Metanephros (tissue), 2 donors: Measurements from ENCODE around the gene CRABP1. TPM values are rescaled to one million over a fixed set of nuclear protein-coding genes. Genes with fewer than 3 reads are reported as not detected.

Source experiments
- small RNA-seq: library from RNA; depleted of rRNA; stranded (forward); fragments of <200 nt; gene quantifications from one replicate; pipeline ENCODE3, GENCODE V24; 2014; ENCODE audit warnings: low replicate concordance
- total RNA-seq: library from RNA; depleted of rRNA; stranded (reverse); fragments of >200 nt; gene quantifications from one replicate; pipeline ENCODE4 v1.2.3, GENCODE V29; 2014

The CRABP1 gene
- total RNA-seq: 13.6 TPM

GRCh38 chr15:78340231-78341056, at the start of gene CRABP1:
Gene CRABP1, plus strand, starts transcription at chr15:78340353. Its CDS starts 76 bp downstream, at chr15:78340429.

GRCh38 chr15:78299101-78299930, 40.8 kb upstream of the CRABP1 start, which contains the start of gene SKIC8:
Gene SKIC8, minus strand, starts transcription at chr15:78299609. Its CDS starts 3,923 bp downstream, at chr15:78295686.

Small RNAs within 50 kb of the gene (small RNA-seq; reads per million reads assigned to genes)
- not detected for gene AC090607.5

Other genes starting within 250 kb of the CRABP1 start
- not detected for gene SH2D7, start 247.8 kb upstream of the CRABP1 start, total RNA-seq
- gene CIB2, start 208.9 kb upstream of the CRABP1 start, total RNA-seq: 14.0 TPM
- gene IDH3A, start 191.0 kb upstream of the CRABP1 start, total RNA-seq: 32.4 TPM
- gene ACSBG1, start 105.8 kb upstream of the CRABP1 start, total RNA-seq: 1.4 TPM
- gene DNAJA4, start 75.8 kb upstream of the CRABP1 start, total RNA-seq: 32.1 TPM
- gene SKIC8, start 40.7 kb upstream of the CRABP1 start, total RNA-seq: 57.4 TPM
- 66.9 TPM for gene IREB2, start 97.9 kb downstream of the CRABP1 start, total RNA-seq
- gene HYKK, start 167.2 kb downstream of the CRABP1 start, total RNA-seq: 8.8 TPM
- 109 TPM for gene PSMA4, start 200.1 kb downstream of the CRABP1 start, total RNA-seq
- 2.2 TPM for gene CHRNA5, start 225.2 kb downstream of the CRABP1 start, total RNA-seq